IMR-90 (cell line): ENCODE data around the gene KATNAL2. TPM values are rescaled to one million over a fixed set of nuclear protein-coding genes. Genes with fewer than 3 reads are reported as not detected.

Experiments used
- ATAC-seq: fragments of 200-7000 bp; cut with Tn5 transposase; 2 replicates; pipeline ENCODE4 v1.9.1; 2020; ENCODE audit warnings: low read depth, mild to moderate bottlenecking, moderate library complexity
- BruUV-seq: library from RNA; stranded (reverse); fragments of 400-500 nt; replicated peaks from 2 replicates; lab custom pipeline; 2021; lab: Mats Ljungman, UMichigan
- CTCF ChIA-PET: fragments of 300-600 bp; formaldehyde crosslinking; extraction: SDS; loops from one replicate; lab custom pipeline; 2021; ENCODE audit warnings: antibody characterized with exemption; lab: Yijun Ruan, JAX
- POLR2A ChIA-PET: fragments of 300-600 bp; sonication (Branson Sonifier 250); formaldehyde crosslinking; loops from one replicate; lab custom pipeline; 2022; ENCODE audit warnings: antibody characterized with exemption; ENCODE audit not compliant: unreplicated experiment; lab: Charles Lee
- DNase-seq: peaks from one replicate; pipeline ENCODE4 v3.0.0; 2013
- H2AFZ ChIP-seq: replicated peaks from 2 replicates; pipeline ENCODE3; 2013; ENCODE audit warnings: low read length, mild to moderate bottlenecking; ENCODE audit not compliant: poor library complexity
- H2AK5ac ChIP-seq: 2 replicates; pipeline ENCODE4 v1.6.1; 2013; ENCODE audit warnings: low read depth, low read length, inconsistent platforms
- H2AK9ac ChIP-seq: replicated peaks from 2 replicates; pipeline ENCODE3; 2013; ENCODE audit warnings: mild to moderate bottlenecking, low read depth, low read length, moderate library complexity; ENCODE audit not compliant: poor library complexity
- H2BK120ac ChIP-seq: 2 replicates; pipeline ENCODE4 v1.6.1; 2013; ENCODE audit warnings: low read depth, low read length, inconsistent platforms
- H2BK15ac ChIP-seq: 3 replicates; pipeline ENCODE4 v1.6.1; 2013; ENCODE audit warnings: low read depth, low read length, inconsistent platforms
- H2BK20ac ChIP-seq: 2 replicates; pipeline ENCODE4 v1.6.1; 2013; ENCODE audit warnings: low read depth, mild to moderate bottlenecking, inconsistent platforms, low read length, moderate library complexity
- H2BK5ac ChIP-seq: 2 replicates; pipeline ENCODE4 v1.6.1; 2013; ENCODE audit warnings: mild to moderate bottlenecking, low read depth, low read length, inconsistent platforms; ENCODE audit not compliant: poor library complexity, severe bottlenecking
- H3K14ac ChIP-seq: replicated peaks from 2 replicates; pipeline ENCODE4 v1.6.1; 2013; ENCODE audit warnings: low read depth, low read length, inconsistent platforms
- H3K18ac ChIP-seq: 2 replicates; pipeline ENCODE4 v1.6.1; 2013; ENCODE audit warnings: low read depth, low read length, control low read depth
- H3K23ac ChIP-seq: 2 replicates; pipeline ENCODE4 v1.6.1; 2013; ENCODE audit warnings: low read depth, low read length, inconsistent platforms
- H3K27ac ChIP-seq: 2 replicates; pipeline ENCODE4 v1.5.1; 2013; ENCODE audit warnings: mild to moderate bottlenecking, control low read depth, low read length; ENCODE audit not compliant: insufficient read depth
- H3K27me3 ChIP-seq: 2 replicates; pipeline ENCODE4 v1.6.1; 2013; ENCODE audit warnings: low read length; ENCODE audit not compliant: control insufficient read depth, insufficient read depth
- H3K36me3 ChIP-seq: 2 replicates; pipeline ENCODE4 v1.6.1; 2013; ENCODE audit warnings: low read length, mixed read lengths; ENCODE audit not compliant: control insufficient read depth, insufficient read depth
- H3K4ac ChIP-seq: 2 replicates; pipeline ENCODE4 v1.6.1; 2013; ENCODE audit warnings: low read depth, low read length, inconsistent platforms
- H3K4me1 ChIP-seq: 2 replicates; pipeline ENCODE4 v1.6.1; 2013; ENCODE audit warnings: low read length, mixed read lengths; ENCODE audit not compliant: control insufficient read depth, insufficient read depth
- H3K4me2 ChIP-seq: 2 replicates; pipeline ENCODE4 v1.6.1; 2013; ENCODE audit warnings: low read depth, mild to moderate bottlenecking, control low read depth, low read length, moderate library complexity
- H3K4me3 ChIP-seq: 2 replicates; pipeline ENCODE4 v1.5.1; 2013; ENCODE audit warnings: low read depth, mild to moderate bottlenecking, control low read depth, low read length, moderate library complexity; ENCODE audit not compliant: insufficient read depth
- H3K56ac ChIP-seq: 2 replicates; pipeline ENCODE4 v1.6.1; 2013; ENCODE audit warnings: low read length, inconsistent platforms; ENCODE audit not compliant: insufficient read depth; ENCODE audit errors: extremely low read depth
- H3K79me1 ChIP-seq, 2 experiments: 2 replicates each; pipeline ENCODE4 v1.6.1; 2013; ENCODE audit warnings: low read length in 2 of 2, inconsistent platforms in 1 of 2, low read depth in 1 of 2
- H3K9ac ChIP-seq: 2 replicates; pipeline ENCODE4 v1.6.1; 2013; ENCODE audit warnings: low read depth, low read length, control low read depth
- H3K9me1 ChIP-seq: 2 replicates; pipeline ENCODE4 v1.6.1; 2013; ENCODE audit warnings: low read length, inconsistent platforms; ENCODE audit not compliant: insufficient read depth
- H3K9me3 ChIP-seq: 2 replicates; pipeline ENCODE4 v1.6.1; 2013; ENCODE audit warnings: low read length; ENCODE audit not compliant: control insufficient read depth, insufficient read depth
- H4K20me1 ChIP-seq: 2 replicates; pipeline ENCODE4 v1.6.1; 2013; ENCODE audit warnings: low read length, inconsistent platforms; ENCODE audit not compliant: insufficient read depth
- H4K5ac ChIP-seq: 2 replicates; pipeline ENCODE4 v1.6.1; 2013; ENCODE audit warnings: mild to moderate bottlenecking, low read depth, low read length, control low read depth
- H4K8ac ChIP-seq, 2 experiments: 2 replicates each; pipeline ENCODE4 v1.6.1; 2013; ENCODE audit warnings: low read depth in 2 of 2, low read length in 2 of 2, control low read depth in 1 of 2, inconsistent platforms in 1 of 2
- H4K91ac ChIP-seq: 2 replicates; pipeline ENCODE4 v1.6.1; 2013; ENCODE audit warnings: low read depth, low read length, inconsistent platforms; ENCODE audit not compliant: insufficient read depth
- BHLHE40 ChIP-seq: fragments of 150-350 bp; IDR thresholded peaks from 2 replicates; pipeline ENCODE4 v1.6.1; 2016; ENCODE audit warnings: mild to moderate bottlenecking, low read depth, low read length
- CEBPB ChIP-seq: IDR thresholded peaks from 2 replicates; pipeline ENCODE4 v1.6.1; 2012; ENCODE audit warnings: low read depth, low read length, improper control_type of control experiment
- FOS ChIP-seq: fragments of 150-350 bp; IDR thresholded peaks from 2 replicates; pipeline ENCODE4 v1.6.1; 2016; ENCODE audit warnings: low read depth, low read length
- MAFK ChIP-seq: IDR thresholded peaks from 2 replicates; pipeline ENCODE4 v1.6.1; 2012; ENCODE audit warnings: low read depth, low read length, improper control_type of control experiment
- MAZ ChIP-seq: IDR thresholded peaks from 2 replicates; pipeline ENCODE4 v1.6.1; 2012; ENCODE audit warnings: low read depth, mild to moderate bottlenecking, low read length, improper control_type of control experiment, moderate library complexity, borderline replicate concordance
- MXI1 ChIP-seq: IDR thresholded peaks from 2 replicates; pipeline ENCODE4 v1.6.1; 2012; ENCODE audit warnings: low read depth, mild to moderate bottlenecking, low read length, moderate library complexity, borderline replicate concordance
- NFE2L2 ChIP-seq: fragments of 150-350 bp; IDR thresholded peaks from 2 replicates; pipeline ENCODE4 v1.6.1; 2016; ENCODE audit warnings: low read depth, mild to moderate bottlenecking, low read length
- POLR2A ChIP-seq: IDR thresholded peaks from 2 replicates; pipeline ENCODE4 v1.6.1; 2012; ENCODE audit warnings: mild to moderate bottlenecking, low read depth, low read length
- RAD21 ChIP-seq: IDR thresholded peaks from 2 replicates; pipeline ENCODE4 v1.6.1; 2012; ENCODE audit warnings: low read length, improper control_type of control experiment
- RCOR1 ChIP-seq: IDR thresholded peaks from 2 replicates; pipeline ENCODE4 v1.6.1; 2012; ENCODE audit warnings: mild to moderate bottlenecking, low read length, improper control_type of control experiment; ENCODE audit not compliant: insufficient replicate concordance
- RFX5 ChIP-seq: IDR thresholded peaks from 2 replicates; pipeline ENCODE4 v1.8.0; 2012; ENCODE audit warnings: low read depth, mild to moderate bottlenecking, low read length, moderate library complexity
- SMC3 ChIP-seq: fragments of 150-350 bp; IDR thresholded peaks from 2 replicates; pipeline ENCODE4 v1.6.1; 2016; ENCODE audit warnings: low read depth, mild to moderate bottlenecking, antibody characterized with exemption, low read length, moderate library complexity
- WGBS, 2 experiments: methylation state at CpG; one replicate each; pipeline versions ENCODE4 v1.1.5 to v1.1.7; 2013; ENCODE audit warnings: missing lambda C conversion rate in 2 of 2; ENCODE audit not compliant: insufficient read length in 1 of 2; ENCODE audit errors: extremely low coverage in 2 of 2; 5-methylcytosine and 5-hydroxymethylcytosine counted together
- dilution Hi-C: fragments of 300-500 bp; cut with HindIII; formaldehyde crosslinking; loops from one replicate; pipeline ENCODE4 v1.14.3; 2018; ENCODE audit warnings: low sequenced_read_pairs; ENCODE audit not compliant: unreplicated experiment
- in situ Hi-C: fragments of 300-500 bp; cut with MboI; formaldehyde crosslinking; loops from 3 replicates; pipeline ENCODE4 v1.14.3; 2019; ENCODE audit warnings: low sequenced_read_pairs, inconsistent platforms, mixed read lengths
- intact Hi-C: fragments of 100-400 bp; cut with micrococcal nuclease; formaldehyde crosslinking; loops from 2 replicates; pipeline ENCODE4 v1.10.0; 2022
- polyA plus RNA-seq, 3 experiments: library from polyadenylated mRNA; depleted of rRNA; stranded (reverse); fragments of >200 nt; gene quantifications; 2 replicates each; pipeline ENCODE4 v1.2.3, GENCODE V29; 2012; ENCODE audit warnings: low replicate concordance in 1 of 3
- total RNA-seq: library from RNA; depleted of rRNA; stranded (reverse); fragments of >200 nt; gene quantifications from 2 replicates; pipeline ENCODE4 v1.2.3, GENCODE V29; 2012
- TF ChIP-seq, protein P1 (sequence below): conservative IDR thresholded peaks from 2 replicates; pipeline ENCODE4 v1.5.1; 2012; ENCODE audit warnings: mild to moderate bottlenecking, low read depth, low read length, improper control_type of control experiment
- TF ChIP-seq, protein P2 (sequence below): fragments of 150-350 bp; IDR thresholded peaks from 2 replicates; pipeline ENCODE4 v1.6.1; 2016; ENCODE audit warnings: low read depth, mild to moderate bottlenecking, low read length, moderate library complexity, borderline replicate concordance
- TF ChIP-seq, protein P3 (sequence below): fragments of 150-350 bp; IDR thresholded peaks from 2 replicates; pipeline ENCODE4 v1.6.1; 2017; ENCODE audit warnings: mild to moderate bottlenecking, antibody characterized with exemption, low read length, low read depth

KATNAL2 gene
- total and polyA plus RNA-seq, 2 of the 4 experiments (the other 2 are of a cell fraction) = 0.90 to 2.3 TPM

DNA sequence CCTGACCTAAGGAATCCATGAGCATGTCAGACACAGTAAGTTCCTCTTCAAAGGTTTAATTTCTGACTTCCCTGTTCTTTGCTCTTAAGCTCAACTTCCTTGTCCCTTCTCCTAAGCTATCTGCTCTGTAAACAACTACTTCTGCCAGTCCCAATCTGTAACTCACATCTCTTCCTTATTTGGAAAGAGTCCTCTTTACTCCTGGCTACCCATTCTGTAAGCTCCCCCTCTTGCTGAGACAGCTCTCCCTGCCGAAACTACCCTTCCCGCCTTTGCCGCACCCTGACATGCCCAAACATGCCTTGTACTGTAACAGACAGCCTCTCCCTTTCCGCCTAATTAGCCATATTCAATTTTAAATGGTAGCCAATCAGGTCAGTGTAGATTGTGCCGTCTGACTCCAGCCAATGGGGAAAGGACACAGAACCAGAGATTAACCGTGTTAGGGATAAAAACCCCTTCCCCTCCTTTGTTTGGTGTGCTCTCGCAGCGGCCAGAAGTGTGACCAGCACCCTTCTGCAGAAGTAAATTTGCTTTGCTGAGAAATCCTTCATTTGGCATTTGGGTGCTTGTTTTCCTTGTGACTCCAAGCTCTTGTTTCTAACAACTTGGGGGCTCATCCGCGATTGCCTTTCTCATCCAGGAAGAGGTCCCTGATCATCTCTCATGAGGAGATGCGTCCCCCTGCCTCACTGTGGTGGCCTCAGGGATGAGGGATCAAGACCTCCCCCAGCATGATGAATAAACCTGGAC, 49.1 kb upstream of the KATNAL2 start:
- no TSS peak for BruUV-seq
- no peak overlapping the region for H2BK20ac ChIP-seq
- no peak for DNase-seq
- H3K4me3 ChIP-seq = no peak overlapping the region
- H4K8ac ChIP-seq = no peak overlapping the region
- H3K14ac ChIP-seq = no peak overlapping the region
- in situ Hi-C loops (no loop called here), intact Hi-C loops (loop anchor here (10.0 kb wide), 1 partner anchor 64 kb away; no protein-coding TSS in a partner anchor), dilution Hi-C loops (no loop called here)
- no peak overlapping the region for H3K9ac ChIP-seq
- ChIA-PET POLR2A (no interaction called here), CTCF (no interaction called here)
- H2AK5ac ChIP-seq = no peak overlapping the region
- WGBS, 2 experiments = no CpG with 5 or more reads among the region's 11 CpGs
- H3K27me3 ChIP-seq = no peaks in the 10 kb centered on the region
- H3K4ac ChIP-seq = no peak overlapping the region
- peaks cover 11% of the 10 kb centered on the region for H3K9me3 ChIP-seq
- H3K4me2 ChIP-seq = no peak overlapping the region
- peaks cover 5 to 16% of the 10 kb centered on the region in 2 experiments; a peak in 3 of 4 replicates for H3K79me1 ChIP-seq
- H3K23ac ChIP-seq = no peak overlapping the region
- no peak overlapping the region for H2BK15ac ChIP-seq
- no peak overlapping the region for H3K18ac ChIP-seq
- H3K56ac ChIP-seq = no peak overlapping the region
- TF ChIP-seq RAD21 (no peak), BHLHE40 (no peak), CEBPB (no peak), MAFK (no peak), MXI1 (no peak), MAZ (no peak), POLR2A (no peak), RCOR1 (no peak), RFX5 (no peak), SMC3 (no peak), FOS (no peak), NFE2L2 (no peak)
- TF ChIP-seq, protein P1, sequence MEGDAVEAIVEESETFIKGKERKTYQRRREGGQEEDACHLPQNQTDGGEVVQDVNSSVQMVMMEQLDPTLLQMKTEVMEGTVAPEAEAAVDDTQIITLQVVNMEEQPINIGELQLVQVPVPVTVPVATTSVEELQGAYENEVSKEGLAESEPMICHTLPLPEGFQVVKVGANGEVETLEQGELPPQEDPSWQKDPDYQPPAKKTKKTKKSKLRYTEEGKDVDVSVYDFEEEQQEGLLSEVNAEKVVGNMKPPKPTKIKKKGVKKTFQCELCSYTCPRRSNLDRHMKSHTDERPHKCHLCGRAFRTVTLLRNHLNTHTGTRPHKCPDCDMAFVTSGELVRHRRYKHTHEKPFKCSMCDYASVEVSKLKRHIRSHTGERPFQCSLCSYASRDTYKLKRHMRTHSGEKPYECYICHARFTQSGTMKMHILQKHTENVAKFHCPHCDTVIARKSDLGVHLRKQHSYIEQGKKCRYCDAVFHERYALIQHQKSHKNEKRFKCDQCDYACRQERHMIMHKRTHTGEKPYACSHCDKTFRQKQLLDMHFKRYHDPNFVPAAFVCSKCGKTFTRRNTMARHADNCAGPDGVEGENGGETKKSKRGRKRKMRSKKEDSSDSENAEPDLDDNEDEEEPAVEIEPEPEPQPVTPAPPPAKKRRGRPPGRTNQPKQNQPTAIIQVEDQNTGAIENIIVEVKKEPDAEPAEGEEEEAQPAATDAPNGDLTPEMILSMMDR = no peak
- TF ChIP-seq, protein P2, sequence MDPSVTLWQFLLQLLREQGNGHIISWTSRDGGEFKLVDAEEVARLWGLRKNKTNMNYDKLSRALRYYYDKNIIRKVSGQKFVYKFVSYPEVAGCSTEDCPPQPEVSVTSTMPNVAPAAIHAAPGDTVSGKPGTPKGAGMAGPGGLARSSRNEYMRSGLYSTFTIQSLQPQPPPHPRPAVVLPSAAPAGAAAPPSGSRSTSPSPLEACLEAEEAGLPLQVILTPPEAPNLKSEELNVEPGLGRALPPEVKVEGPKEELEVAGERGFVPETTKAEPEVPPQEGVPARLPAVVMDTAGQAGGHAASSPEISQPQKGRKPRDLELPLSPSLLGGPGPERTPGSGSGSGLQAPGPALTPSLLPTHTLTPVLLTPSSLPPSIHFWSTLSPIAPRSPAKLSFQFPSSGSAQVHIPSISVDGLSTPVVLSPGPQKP = no peak
- TF ChIP-seq, protein P3, sequence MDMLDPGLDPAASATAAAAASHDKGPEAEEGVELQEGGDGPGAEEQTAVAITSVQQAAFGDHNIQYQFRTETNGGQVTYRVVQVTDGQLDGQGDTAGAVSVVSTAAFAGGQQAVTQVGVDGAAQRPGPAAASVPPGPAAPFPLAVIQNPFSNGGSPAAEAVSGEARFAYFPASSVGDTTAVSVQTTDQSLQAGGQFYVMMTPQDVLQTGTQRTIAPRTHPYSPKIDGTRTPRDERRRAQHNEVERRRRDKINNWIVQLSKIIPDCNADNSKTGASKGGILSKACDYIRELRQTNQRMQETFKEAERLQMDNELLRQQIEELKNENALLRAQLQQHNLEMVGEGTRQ = no peak
- H3K27ac ChIP-seq = no peak overlapping the region
- no peaks in the 10 kb centered on the region for H3K9me1 ChIP-seq
- H4K91ac ChIP-seq = no peak overlapping the region
- H2BK120ac ChIP-seq = no peak overlapping the region
- H2BK5ac ChIP-seq = no peak overlapping the region
- no peaks in the 10 kb centered on the region for H3K4me1 ChIP-seq
- H2AK9ac ChIP-seq = no peak overlapping the region
- no peak overlapping the region for H4K5ac ChIP-seq
- ATAC-seq = no peak
- H2AFZ ChIP-seq = no peak overlapping the region
- H3K36me3 ChIP-seq = peaks cover 7% of the 10 kb centered on the region; the same call in 1 of the 2 replicates
- H4K20me1 ChIP-seq = no peaks in the 10 kb centered on the region
